Measurements from ENCODE around the gene FBLN1. TPM values are rescaled to one million over a fixed set of nuclear protein-coding genes. Genes with fewer than 3 reads are reported as not detected.

The FBLN1 gene
- total and polyA plus RNA-seq, 2 of the 13 experiments (the other 11 are each of a cell fraction or from before 2014, with no cell fraction given): 37.3 to 103 TPM

DNA sequence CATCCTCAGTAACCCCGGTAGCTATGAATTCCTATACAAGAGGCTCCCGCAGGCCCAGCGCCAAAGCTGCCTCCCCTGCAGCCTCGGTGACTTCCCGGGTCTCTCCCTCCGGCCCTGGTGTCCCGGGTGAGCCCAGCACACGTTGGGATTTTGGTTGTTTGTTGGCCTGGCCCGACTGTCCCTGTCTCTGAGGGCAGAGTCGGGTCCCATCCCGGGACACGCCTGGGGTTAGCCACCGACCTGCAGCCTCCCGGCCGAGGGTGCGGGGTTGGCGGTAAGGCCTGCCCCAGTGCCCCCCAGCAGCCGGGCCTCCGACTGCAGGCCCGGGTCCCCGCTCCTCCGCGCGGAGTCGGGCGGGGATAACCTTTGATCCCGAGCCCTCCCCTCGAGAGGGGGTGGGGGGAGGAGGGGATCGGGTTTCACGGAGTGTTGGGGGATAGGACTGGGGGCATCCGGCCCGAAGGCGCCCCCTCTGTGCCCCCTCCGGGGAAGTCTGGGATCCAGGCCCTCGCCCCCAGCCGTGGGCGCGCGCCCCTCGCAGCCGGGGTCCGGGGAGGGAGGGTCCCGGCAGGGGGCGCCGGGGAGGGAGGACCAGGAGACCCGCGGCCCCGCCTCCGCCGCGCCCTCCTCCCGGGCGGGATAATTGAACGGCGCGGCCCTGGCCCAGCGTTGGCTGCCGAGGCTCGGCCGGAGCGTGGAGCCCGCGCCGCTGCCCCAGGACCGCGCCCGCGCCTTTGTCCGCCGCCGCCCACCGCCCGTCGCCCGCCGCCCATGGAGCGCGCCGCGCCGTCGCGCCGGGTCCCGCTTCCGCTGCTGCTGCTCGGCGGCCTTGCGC is at the start of gene FBLN1 (continued):
- peak; percentile 41; the same call in 1 of the 2 replicates for TF ChIP-seq KDM5B (CRISPR knock-in tag; IDR thresholded peaks at IDR 0.05; ENCODE audit: borderline replicate concordance)
- TF ChIP-seq, protein P1, sequence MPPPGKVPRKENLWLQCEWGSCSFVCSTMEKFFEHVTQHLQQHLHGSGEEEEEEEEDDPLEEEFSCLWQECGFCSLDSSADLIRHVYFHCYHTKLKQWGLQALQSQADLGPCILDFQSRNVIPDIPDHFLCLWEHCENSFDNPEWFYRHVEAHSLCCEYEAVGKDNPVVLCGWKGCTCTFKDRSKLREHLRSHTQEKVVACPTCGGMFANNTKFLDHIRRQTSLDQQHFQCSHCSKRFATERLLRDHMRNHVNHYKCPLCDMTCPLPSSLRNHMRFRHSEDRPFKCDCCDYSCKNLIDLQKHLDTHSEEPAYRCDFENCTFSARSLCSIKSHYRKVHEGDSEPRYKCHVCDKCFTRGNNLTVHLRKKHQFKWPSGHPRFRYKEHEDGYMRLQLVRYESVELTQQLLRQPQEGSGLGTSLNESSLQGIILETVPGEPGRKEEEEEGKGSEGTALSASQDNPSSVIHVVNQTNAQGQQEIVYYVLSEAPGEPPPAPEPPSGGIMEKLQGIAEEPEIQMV (CRISPR knock-in tag; IDR thresholded peaks at IDR 0.05; ENCODE audit: low read depth): 0 out of 2 replicates have a peak, but pooled peaks have one; percentile 43
- TF ChIP-seq ARNTL (CRISPR knock-in tag; IDR thresholded peaks at IDR 0.05): peak; percentile 82
- TF ChIP-seq, protein P2, sequence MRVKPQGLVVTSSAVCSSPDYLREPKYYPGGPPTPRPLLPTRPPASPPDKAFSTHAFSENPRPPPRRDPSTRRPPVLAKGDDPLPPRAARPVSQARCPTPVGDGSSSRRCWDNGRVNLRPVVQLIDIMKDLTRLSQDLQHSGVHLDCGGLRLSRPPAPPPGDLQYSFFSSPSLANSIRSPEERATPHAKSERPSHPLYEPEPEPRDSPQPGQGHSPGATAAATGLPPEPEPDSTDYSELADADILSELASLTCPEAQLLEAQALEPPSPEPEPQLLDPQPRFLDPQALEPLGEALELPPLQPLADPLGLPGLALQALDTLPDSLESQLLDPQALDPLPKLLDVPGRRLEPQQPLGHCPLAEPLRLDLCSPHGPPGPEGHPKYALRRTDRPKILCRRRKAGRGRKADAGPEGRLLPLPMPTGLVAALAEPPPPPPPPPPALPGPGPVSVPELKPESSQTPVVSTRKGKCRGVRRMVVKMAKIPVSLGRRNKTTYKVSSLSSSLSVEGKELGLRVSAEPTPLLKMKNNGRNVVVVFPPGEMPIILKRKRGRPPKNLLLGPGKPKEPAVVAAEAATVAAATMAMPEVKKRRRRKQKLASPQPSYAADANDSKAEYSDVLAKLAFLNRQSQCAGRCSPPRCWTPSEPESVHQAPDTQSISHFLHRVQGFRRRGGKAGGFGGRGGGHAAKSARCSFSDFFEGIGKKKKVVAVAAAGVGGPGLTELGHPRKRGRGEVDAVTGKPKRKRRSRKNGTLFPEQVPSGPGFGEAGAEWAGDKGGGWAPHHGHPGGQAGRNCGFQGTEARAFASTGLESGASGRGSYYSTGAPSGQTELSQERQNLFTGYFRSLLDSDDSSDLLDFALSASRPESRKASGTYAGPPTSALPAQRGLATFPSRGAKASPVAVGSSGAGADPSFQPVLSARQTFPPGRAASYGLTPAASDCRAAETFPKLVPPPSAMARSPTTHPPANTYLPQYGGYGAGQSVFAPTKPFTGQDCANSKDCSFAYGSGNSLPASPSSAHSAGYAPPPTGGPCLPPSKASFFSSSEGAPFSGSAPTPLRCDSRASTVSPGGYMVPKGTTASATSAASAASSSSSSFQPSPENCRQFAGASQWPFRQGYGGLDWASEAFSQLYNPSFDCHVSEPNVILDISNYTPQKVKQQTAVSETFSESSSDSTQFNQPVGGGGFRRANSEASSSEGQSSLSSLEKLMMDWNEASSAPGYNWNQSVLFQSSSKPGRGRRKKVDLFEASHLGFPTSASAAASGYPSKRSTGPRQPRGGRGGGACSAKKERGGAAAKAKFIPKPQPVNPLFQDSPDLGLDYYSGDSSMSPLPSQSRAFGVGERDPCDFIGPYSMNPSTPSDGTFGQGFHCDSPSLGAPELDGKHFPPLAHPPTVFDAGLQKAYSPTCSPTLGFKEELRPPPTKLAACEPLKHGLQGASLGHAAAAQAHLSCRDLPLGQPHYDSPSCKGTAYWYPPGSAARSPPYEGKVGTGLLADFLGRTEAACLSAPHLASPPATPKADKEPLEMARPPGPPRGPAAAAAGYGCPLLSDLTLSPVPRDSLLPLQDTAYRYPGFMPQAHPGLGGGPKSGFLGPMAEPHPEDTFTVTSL (CRISPR knock-in tag; IDR thresholded peaks at IDR 0.05; ENCODE audit: borderline replicate concordance): peak; percentile 10; the same call in 1 of the 2 replicates
- 0 out of 2 replicates have a peak, but pooled peaks have one; percentile 53 for TF ChIP-seq ZNF670 (CRISPR knock-in tag; IDR thresholded peaks at IDR 0.05; ENCODE audit: borderline replicate concordance)
- TF ChIP-seq SRSF1 (optimal IDR thresholded peaks at IDR 0.05; ENCODE audit: low read depth, low read length): peak; percentile 88
- peak; percentile 85 for TF ChIP-seq ZBTB7A (CRISPR knock-in tag; IDR thresholded peaks at IDR 0.05)
- TF ChIP-seq ZNF333 (CRISPR knock-in tag; IDR thresholded peaks at IDR 0.05; ENCODE audit: borderline replicate concordance): no peak
- 0 out of 2 replicates have a peak, but pooled peaks have one; percentile 40 for TF ChIP-seq ZNF232 (CRISPR knock-in tag; IDR thresholded peaks at IDR 0.05; ENCODE audit: borderline replicate concordance)
- TF ChIP-seq MED1 (CRISPR knock-in tag; IDR thresholded peaks at IDR 0.05): peak; percentile 61
- TF ChIP-seq, protein P3, sequence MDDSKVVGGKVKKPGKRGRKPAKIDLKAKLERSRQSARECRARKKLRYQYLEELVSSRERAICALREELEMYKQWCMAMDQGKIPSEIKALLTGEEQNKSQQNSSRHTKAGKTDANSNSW (CRISPR knock-in tag; IDR thresholded peaks at IDR 0.05; ENCODE audit: borderline replicate concordance): 0 out of 2 replicates have a peak, but pooled peaks have one; percentile 23
- peak; percentile 22; the same call in 1 of the 2 replicates for TF ChIP-seq ESRRA (CRISPR knock-in tag; IDR thresholded peaks at IDR 0.05; ENCODE audit: low read depth)
- TF ChIP-seq ZBTB7B (CRISPR knock-in tag; IDR thresholded peaks at IDR 0.05): peak; percentile 98
- peak; percentile 43; the same call in 1 of the 2 replicates for TF ChIP-seq ZBTB20 (CRISPR knock-in tag; IDR thresholded peaks at IDR 0.05; ENCODE audit: borderline replicate concordance, low read depth)
- peak; percentile 86; the same call in 1 of the 2 replicates for TF ChIP-seq ZNF33B (CRISPR knock-in tag; IDR thresholded peaks at IDR 0.05)
- TF ChIP-seq ZNF10 (CRISPR knock-in tag; IDR thresholded peaks at IDR 0.05; ENCODE audit: borderline replicate concordance, low read depth): no peak
- peak; percentile 45 for TF ChIP-seq TAF15 (IDR thresholded peaks at IDR 0.05; ENCODE audit: low read depth, low read length, poor library complexity, severe bottlenecking)
- no peak for TF ChIP-seq FOXP1 (IDR thresholded peaks at IDR 0.05)
- peak; percentile 35; the same call in 1 of the 2 replicates for TF ChIP-seq FOXP1 (CRISPR knock-in tag; IDR thresholded peaks at IDR 0.05)
- TF ChIP-seq ARNT2 (CRISPR knock-in tag; IDR thresholded peaks at IDR 0.05; ENCODE audit: low read depth): peak; percentile 52; the same call in 1 of the 2 replicates
- no peak for TF ChIP-seq TBP (CRISPR knock-in tag; IDR thresholded peaks at IDR 0.05)
- no peak for TF ChIP-seq U2AF1 (optimal IDR thresholded peaks at IDR 0.05; ENCODE audit: low read depth, low read length)

All from HepG2 (cell line).